GM19324 (cell line): ENCODE measurements around the gene MEOX1.

Experiments used
- ATAC-seq: cut with Tn5 transposase; IDR thresholded peaks from one replicate; pipeline ENCODE4 v1.9.1; 2021; ENCODE audit warnings: mild to moderate bottlenecking, moderate library complexity; ENCODE audit not compliant: unreplicated experiment, low FRiP score

Gene MEOX1

GRCh38 chr17:43598357-43599045 is 63.2 kb downstream of the MEOX1 start:
- ATAC-seq: no peak

GRCh38 chr17:43597624-43598356 is 63.9 kb downstream of the MEOX1 start:
- ATAC-seq: no peak

DNA sequence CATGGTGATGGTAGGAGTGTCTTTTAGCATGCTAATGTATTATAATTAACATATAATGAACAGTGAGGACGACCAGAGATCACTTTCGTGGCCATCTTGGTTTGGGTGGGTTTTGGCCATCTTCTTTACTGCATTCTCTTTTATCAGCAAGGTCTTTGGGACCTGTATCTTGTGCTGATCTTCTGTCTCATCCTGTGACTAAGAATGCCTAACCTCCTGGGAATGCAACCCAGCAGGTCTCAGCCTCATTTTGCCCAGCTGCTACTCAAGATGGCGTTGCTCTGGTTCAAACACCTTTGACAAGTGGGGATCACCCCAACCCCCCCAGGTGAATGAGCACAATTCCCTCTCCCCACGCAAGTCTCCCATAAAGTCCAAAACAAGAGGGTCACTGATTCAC is 66.3 kb downstream of the MEOX1 start:
- ATAC-seq: no peak

DNA sequence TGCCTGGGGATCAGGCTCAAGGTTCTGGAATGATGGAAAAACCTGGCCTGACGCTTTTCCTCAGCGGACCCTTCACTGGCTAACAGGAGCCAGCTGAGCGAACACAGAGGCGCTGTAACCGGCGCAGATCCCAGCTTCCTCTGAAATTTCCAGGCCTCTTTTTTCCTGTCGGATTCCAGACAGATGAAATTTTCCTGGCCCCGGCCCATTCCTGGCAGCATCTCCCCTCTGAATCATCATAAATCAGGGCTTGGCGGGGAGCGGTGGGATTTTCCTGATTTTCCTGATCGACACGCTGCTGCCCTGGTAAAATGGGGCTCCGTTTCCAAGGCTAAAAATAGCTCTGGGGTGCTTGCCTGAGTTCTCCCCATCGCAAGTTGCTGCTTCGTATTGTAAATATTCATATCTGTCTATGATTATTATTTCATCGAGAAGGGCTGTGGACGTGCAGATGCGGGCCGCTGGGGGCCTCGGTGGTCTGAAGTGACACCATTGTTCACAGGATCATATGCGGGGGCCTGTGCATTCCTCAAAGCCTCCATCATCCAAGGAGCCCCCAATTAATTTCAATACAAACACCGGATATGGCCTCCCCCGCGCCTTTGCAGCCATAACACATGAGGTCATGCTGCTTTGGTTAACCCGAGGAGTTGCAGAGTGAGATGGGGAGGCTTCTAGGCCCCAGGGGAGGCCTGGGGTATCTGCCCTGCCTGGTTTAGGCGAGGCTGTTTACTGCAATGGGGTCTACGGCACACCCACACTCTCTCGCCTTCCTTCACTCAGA is 69.8 kb downstream of the MEOX1 start:
- no peak for ATAC-seq

DNA sequence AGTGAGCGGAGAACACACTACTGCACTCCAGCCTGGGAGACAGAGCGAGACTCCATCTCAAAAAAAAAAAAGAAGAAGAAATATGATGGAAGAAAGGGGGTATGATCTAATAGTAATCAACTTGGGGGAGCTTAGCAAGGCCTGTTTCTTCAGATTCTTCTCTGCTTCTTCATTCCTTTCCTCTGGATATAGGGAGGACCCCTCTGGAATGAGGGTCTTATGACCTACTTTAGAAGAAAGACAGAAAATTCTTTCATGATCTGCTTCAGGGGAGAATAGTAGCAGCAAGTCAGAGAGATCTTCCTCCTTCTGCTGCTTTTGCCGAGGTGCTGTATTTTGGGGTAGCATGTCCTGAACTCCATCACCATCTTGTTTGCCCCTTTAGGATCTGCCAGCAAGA is 70.7 kb downstream of the MEOX1 start:
- ATAC-seq: no peak
